NCI-H2107 (cell line): ENCODE measurements around the gene SUN2.
"Not testable (repeated sequence)": the region's sequence is repeated elsewhere in the genome, so short reads cannot be mapped to it uniquely, and the experiment has no call there.

Experiments used
- DNase-seq: peaks from one replicate; lab custom pipeline; 2025; lab: John Stamatoyannopoulos, UW

Gene SUN2, protein sequence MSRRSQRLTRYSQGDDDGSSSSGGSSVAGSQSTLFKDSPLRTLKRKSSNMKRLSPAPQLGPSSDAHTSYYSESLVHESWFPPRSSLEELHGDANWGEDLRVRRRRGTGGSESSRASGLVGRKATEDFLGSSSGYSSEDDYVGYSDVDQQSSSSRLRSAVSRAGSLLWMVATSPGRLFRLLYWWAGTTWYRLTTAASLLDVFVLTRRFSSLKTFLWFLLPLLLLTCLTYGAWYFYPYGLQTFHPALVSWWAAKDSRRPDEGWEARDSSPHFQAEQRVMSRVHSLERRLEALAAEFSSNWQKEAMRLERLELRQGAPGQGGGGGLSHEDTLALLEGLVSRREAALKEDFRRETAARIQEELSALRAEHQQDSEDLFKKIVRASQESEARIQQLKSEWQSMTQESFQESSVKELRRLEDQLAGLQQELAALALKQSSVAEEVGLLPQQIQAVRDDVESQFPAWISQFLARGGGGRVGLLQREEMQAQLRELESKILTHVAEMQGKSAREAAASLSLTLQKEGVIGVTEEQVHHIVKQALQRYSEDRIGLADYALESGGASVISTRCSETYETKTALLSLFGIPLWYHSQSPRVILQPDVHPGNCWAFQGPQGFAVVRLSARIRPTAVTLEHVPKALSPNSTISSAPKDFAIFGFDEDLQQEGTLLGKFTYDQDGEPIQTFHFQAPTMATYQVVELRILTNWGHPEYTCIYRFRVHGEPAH

DNA sequence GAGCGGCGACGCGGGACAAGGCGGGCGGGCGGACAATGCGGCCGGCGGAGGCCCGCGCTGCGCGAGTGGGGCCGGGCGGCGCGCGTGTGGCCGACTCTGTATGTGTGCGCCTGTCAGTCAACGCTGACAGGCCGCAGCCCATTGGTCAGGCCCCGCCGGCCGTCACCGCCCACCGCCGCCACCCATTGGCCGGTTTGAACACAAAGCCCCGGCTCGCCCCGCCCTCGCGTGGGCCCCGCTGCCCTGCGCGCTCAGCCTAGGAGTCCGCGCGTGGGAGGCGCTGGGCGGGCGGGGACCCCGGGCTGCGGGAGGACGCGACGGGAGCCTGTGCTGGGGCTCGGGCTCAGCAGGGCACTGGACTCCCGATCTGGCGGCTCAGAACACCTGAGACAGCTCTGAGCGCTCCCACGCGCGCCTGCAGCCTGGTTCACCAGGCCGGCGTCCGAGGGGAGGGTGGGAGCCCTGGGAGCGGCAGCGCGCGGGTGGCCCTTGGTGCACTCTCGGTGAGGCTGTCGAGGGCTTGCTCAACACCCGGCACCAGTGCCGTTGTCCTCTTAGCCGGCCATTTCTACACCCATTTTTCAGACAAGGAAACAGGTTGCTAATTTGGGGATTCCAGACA, at the start of gene SUN2:
TSS of gene SUN2 (minus strand) at position 88 of the 622 bp plus-strand sequence. CDS start 3,370 bp downstream, outside the sequence.
- peak; percentile 48 for DNase-seq

DNA sequence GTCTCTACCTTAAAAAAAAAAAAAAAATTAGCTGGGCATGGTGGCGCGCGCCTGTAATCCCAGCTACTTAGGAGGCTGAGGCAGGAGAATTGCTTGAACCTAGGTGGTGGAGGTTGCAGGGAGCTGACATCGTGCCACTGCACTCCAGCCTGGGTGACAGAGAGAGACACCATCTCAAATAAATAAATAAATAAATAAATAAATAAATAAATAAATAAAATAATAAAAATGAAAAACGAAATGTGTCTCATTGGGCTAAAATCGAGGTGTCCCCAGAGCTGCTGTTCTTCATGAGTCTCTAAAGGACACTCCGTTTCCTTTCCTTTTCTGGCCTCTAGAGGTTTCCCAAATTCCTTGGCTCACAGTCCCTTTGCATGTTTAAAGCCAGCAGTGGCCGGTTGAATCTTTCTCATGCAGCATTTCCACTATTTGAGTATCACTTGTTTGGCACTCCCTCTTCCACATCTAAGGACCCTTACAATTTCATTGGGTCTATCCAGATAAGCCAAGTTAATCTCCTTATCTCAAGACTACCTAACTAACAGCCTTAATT, 49.3 kb upstream of the SUN2 start:
- DNase-seq: not testable (repeated sequence)

DNA sequence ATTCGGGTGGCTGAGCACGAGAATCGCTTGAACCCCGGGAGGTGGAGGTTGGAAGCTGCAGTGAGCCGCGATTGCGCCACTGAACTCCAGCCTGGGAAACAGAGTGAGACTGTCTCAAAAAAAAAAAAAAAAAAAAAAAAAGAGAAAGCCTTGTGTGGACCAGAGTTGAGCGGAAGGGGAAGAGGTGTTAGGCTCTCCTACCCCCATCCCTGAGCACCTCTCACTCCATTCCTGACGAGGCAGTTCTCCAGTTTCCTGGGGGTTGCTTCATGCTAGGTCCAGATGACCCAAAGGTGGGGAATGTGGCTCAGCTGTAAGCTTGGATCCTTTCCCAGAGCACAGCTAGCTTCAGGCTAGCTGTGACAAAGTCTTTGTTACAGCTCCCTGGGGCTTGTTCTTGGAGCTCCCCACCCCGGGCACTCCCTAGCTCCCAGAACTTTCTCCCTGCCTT, 46.9 kb upstream of the SUN2 start:
- no peak for DNase-seq

DNA sequence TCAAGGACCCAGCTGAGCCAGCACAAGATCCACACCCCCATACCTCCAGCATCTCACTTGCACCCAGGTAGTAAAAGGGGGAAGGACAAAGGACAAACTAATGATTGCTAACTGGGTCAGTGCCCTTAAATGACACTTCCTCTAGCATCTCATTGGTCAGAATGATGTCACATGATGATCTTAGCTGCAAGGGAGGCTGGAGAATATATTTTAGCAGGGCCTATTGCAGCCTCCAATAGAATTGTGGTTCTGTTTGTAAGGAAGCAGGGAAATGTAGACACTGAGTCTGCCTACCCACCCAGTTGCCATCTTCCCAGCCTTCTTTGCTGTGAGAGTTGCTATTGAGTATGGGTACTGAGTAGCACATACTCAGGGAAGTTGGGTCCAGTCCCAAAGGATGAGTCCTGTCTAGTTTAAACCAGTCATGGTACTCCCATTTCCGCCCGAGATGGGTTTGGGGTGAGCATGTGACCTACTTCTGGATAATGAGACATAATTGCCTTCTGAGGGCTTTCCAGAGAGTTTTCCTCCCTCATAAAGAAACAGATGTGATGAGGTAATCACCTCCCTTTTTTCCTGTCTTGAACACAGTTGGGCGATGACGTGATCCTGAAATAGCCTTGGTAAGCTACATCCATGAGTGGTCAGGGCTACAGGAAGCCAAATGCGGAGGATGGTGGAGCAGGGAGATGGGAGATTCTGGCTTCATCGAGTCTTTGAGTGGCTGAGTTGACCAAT, 43.6 kb upstream of the SUN2 start:
- no peak for DNase-seq

DNA sequence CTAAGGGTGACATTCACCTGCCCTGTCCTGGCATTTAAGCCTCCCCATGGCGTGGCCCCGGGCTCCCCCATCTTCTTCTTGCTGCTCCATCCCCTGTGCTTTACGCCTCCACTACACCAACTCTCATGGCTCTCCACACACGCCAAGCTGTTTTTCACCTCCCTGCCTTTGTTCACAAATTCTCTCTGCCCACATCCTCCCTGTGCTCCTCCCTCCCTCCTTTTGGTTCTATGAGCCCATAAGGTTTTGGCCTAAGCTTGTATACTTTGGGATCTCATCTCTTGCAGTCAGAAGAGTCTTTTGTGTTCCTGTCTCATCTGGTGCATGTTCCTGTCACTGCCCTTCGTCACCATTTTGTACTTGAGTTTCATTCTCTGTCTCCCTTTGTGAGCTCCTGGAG, 42.7 kb upstream of the SUN2 start:
- no peak for DNase-seq

DNA sequence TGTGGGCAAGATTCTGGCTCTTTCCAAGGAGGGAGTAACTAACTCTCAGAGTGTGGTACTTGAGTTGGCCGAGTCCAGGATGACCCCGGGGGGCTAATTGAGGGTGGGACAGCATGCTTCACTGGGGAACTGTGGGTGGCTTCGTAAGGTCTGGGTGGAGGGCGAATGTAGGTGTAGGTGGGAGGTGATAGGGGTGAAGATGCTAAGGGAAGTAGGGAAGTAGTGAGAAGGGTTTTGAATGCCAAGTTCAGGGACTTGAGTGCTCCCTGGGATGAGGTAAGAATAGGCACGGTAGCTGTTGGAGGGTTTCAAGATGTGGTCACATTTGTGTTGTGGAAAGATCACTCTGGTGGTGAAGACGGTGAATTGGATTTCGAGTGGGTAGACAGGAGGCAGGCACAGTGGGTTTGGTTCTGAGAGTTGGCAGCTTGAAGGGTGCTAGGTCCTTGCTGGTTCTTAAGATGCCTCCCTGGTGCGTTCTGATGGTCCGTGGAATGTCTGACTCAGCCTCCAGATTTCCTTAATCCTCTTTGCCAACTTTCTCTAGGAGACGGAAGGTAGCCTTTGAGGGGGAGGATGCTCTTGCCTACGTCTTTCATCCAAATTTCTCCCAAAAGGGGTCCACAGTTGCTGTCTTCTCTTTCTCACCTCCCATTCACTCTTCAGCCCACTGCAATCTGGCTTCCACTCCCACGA, 40.6 kb upstream of the SUN2 start:
- no peak for DNase-seq

DNA sequence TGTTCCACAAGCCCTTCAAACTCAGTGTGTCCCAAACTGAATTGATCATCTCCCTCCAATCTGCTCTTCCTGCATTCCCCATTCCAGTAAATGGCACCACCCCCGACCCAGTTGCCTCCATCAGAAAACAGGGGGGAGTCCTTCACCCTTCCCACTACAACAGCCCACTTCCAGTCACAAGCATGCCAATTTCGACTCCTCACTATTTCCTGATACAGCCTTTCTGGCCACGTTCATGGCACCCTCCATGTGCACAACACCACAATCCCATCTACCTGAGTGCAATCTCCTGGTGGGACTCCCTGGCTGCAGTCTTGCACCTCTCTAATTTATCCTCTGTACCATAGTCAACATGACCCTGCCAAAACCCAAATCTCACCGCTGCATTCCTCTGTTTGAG, 39.8 kb upstream of the SUN2 start:
- DNase-seq: no peak

DNA sequence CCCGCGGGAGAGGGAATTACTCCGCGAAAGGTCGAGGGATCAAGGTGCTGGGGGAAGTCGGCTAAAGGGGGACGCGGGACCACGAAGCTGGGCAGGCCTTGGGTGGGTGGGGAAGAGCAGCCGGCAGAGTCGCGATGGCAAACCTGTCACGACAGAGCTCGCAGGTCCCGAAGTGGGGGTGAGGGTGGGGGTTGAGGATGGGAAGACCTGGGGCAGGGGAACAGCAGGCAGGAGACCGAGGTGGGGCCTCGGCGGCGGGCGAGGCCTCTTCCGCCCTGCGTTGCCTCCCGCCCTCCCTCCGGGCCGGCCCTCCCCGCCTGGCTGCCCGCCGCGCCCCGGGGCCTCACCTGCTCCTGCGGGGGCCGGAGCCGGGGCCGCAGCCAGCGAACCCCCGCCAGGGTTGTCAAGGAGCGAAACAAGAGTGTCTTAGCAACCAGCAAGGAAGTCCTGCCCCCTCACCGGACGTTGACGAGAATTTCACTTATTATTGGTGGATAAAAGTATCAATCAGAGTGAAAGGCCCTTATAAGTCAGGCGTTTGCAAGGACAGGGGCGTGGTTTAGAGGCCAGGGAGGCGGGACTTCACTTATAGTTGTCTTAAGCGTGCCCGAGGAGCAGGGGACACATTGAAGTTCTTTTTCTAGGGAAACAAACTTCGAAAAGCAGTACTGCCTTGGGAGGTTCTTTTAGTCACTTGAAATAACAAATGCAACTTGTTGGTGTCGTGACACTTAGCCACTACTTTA, 38.1 kb upstream of the SUN2 start, which contains the start of gene DNAL4:
TSS of gene DNAL4 (minus strand) at position 423 of the 746 bp plus-strand sequence. CDS start 11,412 bp downstream, outside the sequence.
- DNase-seq: peak; percentile 79

DNA sequence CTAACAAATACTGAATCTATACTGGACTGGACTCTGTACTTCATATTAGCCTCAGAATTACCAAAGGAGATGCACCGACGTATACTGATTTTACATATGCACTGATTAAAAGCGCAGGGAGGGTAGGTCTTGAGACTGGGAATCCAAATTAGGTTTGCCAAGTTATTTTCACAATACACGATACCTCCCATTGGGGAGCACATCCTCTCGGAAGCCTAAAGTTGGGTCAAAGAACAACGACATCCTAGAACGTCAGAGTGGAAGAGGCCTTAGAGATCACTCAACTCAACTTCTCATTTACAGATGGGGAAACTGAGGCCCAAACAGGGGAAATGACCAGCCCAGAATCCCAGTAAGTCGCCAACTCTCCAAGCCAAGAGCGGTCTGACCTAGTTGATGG, 37.5 kb upstream of the SUN2 start:
- DNase-seq: no peak

DNA sequence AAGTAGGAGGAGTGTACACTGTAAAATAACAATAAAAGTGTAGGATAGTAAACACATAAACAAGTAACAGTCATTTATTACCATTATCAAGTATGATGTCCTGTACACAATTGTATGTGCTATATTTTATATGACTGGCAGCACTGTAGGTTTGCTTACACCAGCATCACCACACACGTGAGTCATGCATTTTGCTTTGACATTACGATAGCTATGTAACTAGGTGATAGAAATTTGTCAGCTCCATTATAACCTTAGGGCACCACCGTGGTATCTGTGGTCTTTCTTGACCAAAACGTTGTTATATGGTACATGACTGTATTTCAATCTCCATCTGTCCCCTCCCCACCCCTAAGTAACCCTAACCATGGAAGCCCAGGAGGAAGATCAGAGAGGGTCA, 37.0 kb upstream of the SUN2 start:
- no peak for DNase-seq

DNA sequence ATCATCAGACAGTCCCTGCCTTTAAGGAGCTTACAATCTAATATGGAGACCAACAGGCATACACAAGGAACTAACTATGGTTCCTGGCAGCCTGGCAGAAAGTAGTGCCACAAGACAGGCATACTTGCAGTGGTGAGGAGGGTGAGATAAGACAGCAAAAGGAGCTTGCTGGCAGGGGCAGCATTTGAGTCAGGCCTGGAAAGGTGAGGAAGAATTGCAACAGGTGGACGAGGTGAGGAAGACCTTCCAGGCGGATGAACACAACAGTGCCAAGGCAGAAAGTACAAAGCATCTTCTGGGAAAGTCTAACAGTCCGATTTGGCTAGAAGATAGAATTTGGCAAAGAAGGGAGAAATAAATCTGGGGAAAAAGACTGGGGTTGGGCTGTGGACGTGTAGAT, 33.8 kb upstream of the SUN2 start:
- DNase-seq: no peak

DNA sequence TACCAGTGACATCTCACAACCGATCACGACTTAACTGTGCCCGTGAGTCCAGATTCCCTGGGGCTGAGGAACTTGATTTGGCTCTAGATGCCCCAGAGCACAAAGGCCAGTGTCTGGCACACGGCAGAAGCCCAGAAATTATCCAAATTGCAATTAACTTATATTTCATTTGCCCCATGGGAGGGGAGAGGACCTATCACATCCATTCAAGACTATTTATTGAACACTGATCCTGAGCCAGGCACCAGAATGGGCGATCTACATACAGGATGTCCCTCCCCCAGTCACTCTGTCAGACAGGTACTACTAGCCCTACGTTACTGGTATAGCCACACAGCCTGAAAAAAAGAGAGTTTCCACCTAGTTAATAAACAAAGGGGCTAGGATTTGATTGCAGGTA, 33.0 kb upstream of the SUN2 start:
- no peak for DNase-seq

DNA sequence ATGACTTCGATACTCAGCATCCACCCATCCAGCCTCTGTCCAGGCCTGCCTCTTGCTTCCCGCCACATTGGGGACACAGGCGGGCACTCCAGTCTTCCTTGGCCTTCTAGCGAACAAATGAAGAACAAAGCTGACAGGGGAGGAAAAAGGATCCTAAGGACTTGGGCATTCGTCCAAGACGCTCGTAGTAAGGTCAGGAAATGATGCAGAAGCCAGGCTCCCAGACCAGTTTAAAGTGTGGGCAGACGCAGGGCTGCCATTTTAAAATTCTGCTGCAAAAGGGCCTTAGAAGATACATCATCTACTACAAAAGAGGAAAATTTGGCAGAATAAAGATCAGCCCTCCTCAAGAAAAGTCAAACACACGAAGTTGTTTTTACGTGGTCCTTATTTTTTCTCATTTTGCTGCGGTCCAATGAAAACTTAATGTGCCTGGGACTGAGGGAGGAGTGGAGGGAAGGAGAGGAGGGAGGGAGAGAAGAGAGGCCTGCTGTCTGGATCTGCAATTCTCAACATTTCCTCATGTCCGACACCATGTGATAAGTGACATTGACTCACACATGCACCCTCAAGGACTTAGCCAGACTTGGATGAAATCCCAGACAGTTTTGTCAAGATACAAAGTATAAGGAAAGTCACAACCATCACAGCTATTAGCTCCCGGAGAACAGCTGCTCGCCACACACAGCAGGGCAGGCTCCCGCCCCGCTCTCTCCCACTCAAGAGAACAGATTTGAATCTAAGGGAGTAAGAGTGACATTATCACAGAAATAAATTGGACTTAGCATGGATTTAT, 32.4 kb upstream of the SUN2 start:
- DNase-seq: peak; percentile 20

DNA sequence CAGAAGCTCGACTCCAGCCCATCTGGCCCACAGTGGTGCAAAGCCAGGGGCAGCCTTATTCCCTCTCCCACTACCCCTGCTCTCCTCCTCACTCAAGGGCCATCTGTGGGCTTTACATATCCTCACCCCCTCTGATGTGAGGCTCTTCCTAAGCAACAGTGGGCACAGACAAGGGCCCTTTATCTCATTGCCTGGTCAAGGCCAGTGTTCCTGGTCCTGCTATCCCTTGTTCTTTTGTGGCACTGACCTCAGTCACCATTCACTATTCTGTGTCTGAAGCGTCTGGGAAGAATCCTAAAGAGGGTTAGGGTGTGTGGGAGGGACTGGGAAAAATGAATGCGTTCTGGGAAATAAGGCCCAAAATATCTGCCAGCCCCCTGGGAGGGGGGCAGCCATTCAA, 30.8 kb upstream of the SUN2 start:
- no peak for DNase-seq

DNA sequence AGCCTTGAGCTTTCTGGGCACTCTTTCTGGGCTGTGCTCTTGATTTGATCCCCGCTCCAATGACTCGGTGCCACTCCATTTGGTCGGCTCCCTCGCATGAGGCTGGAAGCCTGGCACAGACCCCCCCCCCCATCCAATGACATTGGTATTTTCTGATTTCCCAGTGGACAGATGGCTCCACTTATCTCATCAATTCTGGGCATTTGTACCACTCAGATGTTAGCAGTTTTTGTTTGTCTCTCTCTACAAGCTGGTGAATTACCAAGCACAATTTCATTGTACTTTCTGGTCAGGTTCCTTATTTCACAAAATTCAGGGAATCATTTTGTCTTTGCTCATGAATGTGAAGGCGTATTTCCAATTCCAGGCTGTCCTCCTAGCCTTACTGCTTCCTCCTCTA, 29.1 kb upstream of the SUN2 start:
- no peak for DNase-seq

DNA sequence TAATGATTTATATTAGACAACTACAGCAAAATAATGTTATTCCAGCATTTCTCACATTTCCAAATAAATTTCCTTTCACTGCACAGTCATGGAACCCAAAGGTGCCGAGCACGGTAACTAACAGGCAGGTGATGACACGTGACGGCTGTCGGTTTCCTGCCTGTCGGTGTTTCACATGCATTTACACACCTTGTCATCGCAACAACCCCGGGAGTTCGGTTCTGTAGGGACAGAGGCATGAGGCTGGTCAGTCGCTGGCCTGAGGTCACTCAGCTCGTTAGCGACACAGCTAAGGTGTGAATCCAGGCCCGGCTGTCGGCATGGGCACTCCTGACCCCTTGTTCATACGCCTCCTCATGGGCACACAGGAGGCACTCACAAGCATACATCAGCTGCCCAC, 28.2 kb upstream of the SUN2 start:
- DNase-seq: no peak

DNA sequence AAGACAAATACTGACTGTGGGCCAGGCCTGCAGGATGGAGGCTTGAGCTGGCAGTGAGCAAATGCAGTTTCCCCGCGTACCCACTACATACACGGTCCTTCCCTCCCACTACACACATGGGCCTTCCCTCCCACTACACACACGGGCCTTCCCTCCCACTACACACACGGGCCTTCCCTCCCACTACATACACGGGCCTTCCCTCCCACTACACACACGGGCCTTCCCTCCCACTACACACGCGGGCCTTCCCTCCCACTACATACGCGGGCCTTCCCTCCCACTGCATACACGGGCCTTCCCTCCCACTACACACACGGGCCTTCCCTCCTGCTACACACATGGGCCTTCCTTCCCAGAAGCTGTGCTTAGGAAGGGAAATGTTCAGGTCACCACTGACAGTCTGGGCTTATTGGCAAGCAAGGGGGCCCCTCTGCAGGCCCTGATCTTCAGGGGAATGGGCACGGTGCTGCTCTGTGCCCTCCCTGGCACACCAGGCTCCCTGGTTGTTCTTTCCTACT, 27.4 kb upstream of the SUN2 start:
- no peak for DNase-seq

DNA sequence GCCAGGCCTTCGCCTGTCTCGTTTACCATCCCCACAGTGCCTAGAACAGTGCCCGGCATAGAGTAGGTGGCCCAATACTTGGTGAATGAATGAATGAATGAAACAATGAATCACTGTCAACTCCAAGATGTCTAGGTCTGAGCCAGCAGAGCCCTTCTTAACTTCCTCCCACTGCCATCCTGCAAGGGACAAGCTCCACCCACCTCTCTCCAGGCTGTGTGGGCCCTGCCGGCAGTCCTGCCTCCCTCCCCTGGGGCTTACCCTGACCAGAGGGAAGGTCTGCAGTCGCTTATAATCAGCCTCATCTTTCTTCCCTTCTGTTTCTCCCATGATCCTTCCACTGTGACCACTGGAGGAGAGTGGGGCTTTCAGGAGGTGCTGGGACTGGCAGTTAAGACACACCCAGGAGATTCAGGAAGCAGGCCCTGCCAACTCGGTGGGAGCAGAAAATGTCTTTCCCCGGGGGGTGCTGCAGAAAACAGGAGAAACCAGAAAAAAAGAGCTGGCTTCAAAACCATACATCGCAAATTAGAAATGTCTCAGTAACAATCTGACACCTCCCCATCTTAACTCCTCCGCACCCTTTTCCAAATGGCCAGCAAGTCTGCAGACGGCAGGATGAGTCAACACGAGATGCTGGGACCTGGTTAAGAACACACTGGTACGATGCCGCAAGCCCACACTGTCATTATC, 26.8 kb upstream of the SUN2 start:
- no peak for DNase-seq

DNA sequence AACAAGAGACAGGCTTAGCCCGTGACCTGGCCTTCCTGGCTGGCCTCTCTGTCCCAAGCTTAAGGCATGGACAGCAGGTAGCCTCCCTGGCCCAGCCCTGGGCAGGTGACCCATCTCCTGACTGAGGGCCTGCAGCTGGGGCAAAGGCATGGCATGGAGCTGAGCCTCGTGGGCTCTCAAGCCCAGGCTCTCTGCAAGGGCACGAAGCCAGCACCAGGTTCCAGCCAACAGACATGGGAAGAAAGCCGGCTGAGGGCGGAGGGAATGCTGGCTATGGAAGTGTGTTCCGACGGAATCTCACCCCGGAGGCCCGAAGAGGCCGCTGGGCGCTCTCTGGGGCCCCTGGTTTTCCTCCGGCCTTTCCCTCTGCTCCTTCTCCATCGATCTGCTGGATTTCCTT, 25.2 kb upstream of the SUN2 start:
- no peak for DNase-seq
